ENCODE measurements around the gene LIMCH1. TPM values are rescaled to one million over a fixed set of nuclear protein-coding genes. Genes with fewer than 3 reads are reported as not detected.

Gene LIMCH1
- polyA plus RNA-seq, 1 experiment, result 1.1 TPM

DNA sequence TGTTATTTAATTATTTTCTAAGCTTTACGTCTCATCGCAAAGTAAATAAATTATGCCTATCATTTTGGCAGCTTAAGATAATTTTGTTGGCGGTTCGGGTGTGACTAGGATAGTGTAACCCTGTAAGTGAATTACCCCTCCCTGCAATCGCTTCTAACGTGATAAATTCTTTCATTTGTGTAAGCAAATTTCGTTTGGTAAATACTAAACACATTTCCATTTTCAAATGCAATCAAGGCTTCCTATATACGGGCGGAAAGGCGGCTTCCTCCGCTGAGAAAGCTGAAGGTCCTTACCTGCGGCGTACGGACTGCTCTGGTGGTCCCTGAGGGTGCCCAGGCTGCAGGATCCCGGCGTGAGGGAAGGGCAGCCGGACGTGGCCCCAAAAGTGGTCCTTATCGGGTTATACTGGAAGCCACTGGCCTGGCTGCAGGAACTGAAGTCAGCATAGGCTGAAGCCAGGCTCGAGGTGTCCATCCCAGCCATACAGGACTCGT is 210.2 kb downstream of the LIMCH1 start:
- peaks cover 12% of the 10 kb centered on the region for H3K9me3 ChIP-seq (ENCODE audit: control insufficient read depth, insufficient read depth, low read length)
- TF ChIP-seq, protein P1, sequence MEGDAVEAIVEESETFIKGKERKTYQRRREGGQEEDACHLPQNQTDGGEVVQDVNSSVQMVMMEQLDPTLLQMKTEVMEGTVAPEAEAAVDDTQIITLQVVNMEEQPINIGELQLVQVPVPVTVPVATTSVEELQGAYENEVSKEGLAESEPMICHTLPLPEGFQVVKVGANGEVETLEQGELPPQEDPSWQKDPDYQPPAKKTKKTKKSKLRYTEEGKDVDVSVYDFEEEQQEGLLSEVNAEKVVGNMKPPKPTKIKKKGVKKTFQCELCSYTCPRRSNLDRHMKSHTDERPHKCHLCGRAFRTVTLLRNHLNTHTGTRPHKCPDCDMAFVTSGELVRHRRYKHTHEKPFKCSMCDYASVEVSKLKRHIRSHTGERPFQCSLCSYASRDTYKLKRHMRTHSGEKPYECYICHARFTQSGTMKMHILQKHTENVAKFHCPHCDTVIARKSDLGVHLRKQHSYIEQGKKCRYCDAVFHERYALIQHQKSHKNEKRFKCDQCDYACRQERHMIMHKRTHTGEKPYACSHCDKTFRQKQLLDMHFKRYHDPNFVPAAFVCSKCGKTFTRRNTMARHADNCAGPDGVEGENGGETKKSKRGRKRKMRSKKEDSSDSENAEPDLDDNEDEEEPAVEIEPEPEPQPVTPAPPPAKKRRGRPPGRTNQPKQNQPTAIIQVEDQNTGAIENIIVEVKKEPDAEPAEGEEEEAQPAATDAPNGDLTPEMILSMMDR (IDR thresholded peaks at IDR 0.05; ENCODE audit: low read depth, low read length), result no peak
- DNase-seq (ENCODE audit: low read depth, low spot score), result no peak
- H3K27me3 ChIP-seq (ENCODE audit: control insufficient read depth, insufficient read depth, low read length), result peaks cover 96% of the 10 kb centered on the region
- CTCF ChIA-PET, result interaction anchor here (0.7 kb wide), 1 partner anchor 55 kb away, joined by 5 read pairs; no protein-coding TSS in a partner anchor
- no peak overlapping the region for H3K4me3 ChIP-seq (ENCODE audit: low read depth, low read length)
- POLR2A ChIA-PET, result no interaction called here
- no peak overlapping the region for H3K27ac ChIP-seq (ENCODE audit: low read depth, low read length)

DNA sequence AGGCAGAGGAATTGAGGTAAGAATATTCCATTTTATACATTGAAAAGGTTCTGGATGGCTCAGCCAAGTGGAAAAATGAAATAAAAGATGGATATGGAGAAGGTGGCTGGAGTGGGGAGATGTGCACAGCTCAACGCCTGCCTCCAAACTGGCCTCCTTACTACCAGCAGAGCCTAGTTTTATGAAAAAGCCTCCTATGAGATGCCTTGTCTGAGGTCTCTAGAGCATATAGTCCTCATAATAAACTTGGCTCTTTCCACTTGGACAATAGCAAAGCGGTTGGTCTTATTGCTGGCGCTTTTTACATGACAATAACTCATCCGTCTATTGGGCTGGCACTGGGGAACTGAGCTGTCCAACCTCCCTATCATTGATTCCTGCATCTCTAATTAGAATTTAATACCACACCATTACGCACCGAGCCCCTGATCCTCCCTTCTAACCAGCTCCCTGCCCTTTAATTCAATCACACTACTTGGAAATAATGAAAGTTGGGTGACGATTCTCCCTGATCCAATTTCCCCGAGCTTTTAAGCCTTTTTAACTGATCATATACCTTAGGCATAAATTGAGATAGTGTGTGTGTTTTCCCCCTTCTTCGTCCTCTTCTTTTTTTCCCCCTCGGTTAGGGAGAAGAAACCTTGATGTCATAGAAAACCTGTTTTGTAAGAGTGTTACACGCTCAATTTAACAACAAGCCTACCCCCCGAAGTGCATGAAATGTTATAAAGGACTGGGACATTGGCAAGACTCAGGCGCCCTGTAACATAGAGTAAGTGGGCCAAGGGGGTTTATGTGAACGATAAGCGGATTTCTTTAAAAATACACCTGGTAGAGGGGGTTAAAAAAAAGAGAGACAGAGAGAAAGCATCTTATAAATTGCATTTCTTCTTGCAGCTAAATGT is 210.9 kb downstream of the LIMCH1 start, which contains the start of gene PHOX2B:
Gene PHOX2B, minus strand, starts transcription at position 155 of the 905 bp plus-strand sequence. Its CDS starts 115 bp downstream, at position 40.
- POLR2A ChIA-PET, result no interaction called here
- CTCF ChIA-PET, result no interaction called here
- peaks cover 12% of the 10 kb centered on the region for H3K9me3 ChIP-seq (ENCODE audit: control insufficient read depth, insufficient read depth, low read length)
- no peak within 1 kb of the TSS for H3K27ac ChIP-seq (ENCODE audit: low read depth, low read length)
- DNase-seq (ENCODE audit: low read depth, low spot score), result no peak
- TF ChIP-seq, protein P1 (IDR thresholded peaks at IDR 0.05; ENCODE audit: low read depth, low read length), result no peak
- H3K4me3 ChIP-seq (ENCODE audit: low read depth, low read length), result no peak within 1 kb of the TSS
- peaks cover 89% of the 10 kb centered on the region for H3K27me3 ChIP-seq (ENCODE audit: control insufficient read depth, insufficient read depth, low read length)

DNA sequence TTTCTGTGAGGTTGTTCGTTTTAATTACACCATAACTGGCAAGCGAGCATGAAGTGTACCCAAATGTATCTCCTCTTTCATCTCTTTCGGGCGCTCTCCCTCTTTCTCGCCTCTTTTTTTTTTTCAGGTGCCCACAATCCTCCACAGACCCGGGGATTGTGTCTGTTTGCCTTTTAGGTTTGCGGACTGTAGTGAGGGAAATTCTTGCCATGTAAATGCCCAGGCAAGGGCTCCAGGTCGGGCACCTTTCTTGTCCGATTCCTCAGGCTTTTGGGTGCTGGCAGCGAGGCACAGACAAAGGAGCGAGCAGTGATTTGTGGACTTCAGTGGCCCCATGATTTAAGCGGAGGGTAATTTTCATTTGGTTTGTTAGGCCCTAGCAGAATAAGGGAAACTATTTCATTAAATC is 211.7 kb downstream of the LIMCH1 start:
- Histone ChIP-seq H3K27ac (ENCODE audit: low read depth, low read length) (no peak overlapping the region), H3K9me3 (ENCODE audit: control insufficient read depth, insufficient read depth, low read length) (peaks cover 12% of the 10 kb centered on the region), H3K27me3 (ENCODE audit: control insufficient read depth, insufficient read depth, low read length) (peaks cover 86% of the 10 kb centered on the region), H3K4me3 (ENCODE audit: low read depth, low read length) (no peak overlapping the region)
- ChIA-PET CTCF (no interaction called here), POLR2A (no interaction called here)
- TF ChIP-seq, protein P1 (IDR thresholded peaks at IDR 0.05; ENCODE audit: low read depth, low read length), result no peak
- no peak for DNase-seq (ENCODE audit: low read depth, low spot score)

Other genes starting within 250 kb of the LIMCH1 start
- not detected in 2 replicates for gene PHOX2B, start 210.6 kb downstream of the LIMCH1 start, polyA plus RNA-seq (2011; rRNA removed)